ENCODE results near the gene CARD10.
"Not testable (repeated sequence)": the region's sequence is repeated elsewhere in the genome, so short reads cannot be mapped to it uniquely, and the experiment has no call there.

Gene CARD10

GRCh38 chr22:37487129-37487528 lies 32.1 kb downstream of the CARD10 start:
- no peak for DNase-seq (ENCODE audit: low spot score)

- peak; percentile 65 for DNase-seq (ENCODE audit: low spot score)
These were observed 32.9 kb downstream of the CARD10 start, which contains the start of gene MFNG for GRCh38 chr22:37486224-37486845. TSS of gene MFNG (minus strand) at chr22:37486384. CDS start at chr22:37486177, 207 bp downstream.

- no peak for DNase-seq (ENCODE audit: low spot score)
These were observed 33.6 kb downstream of the CARD10 start for GRCh38 chr22:37485395-37486223.

- peak; percentile 8 for DNase-seq (ENCODE audit: low spot score)
These were observed 34.5 kb downstream of the CARD10 start for GRCh38 chr22:37484480-37485394.

- no peak for DNase-seq (ENCODE audit: low spot score)
These were observed 36.2 kb downstream of the CARD10 start for GRCh38 chr22:37483050-37483449.

- no peak for DNase-seq (ENCODE audit: low spot score)
These were observed 37.0 kb downstream of the CARD10 start for GRCh38 chr22:37482244-37482643.

GRCh38 chr22:37481347-37481907 lies 37.8 kb downstream of the CARD10 start:
- DNase-seq (ENCODE audit: low spot score) = no peak

GRCh38 chr22:37480387-37481346 lies 38.5 kb downstream of the CARD10 start:
- no peak for DNase-seq (ENCODE audit: low spot score)

- no peak for DNase-seq (ENCODE audit: low spot score)
These were observed 40.0 kb downstream of the CARD10 start for GRCh38 chr22:37479196-37479595.

GRCh38 chr22:37476389-37477329 lies 42.6 kb downstream of the CARD10 start:
- DNase-seq (ENCODE audit: low spot score) = no peak

- no peak for DNase-seq (ENCODE audit: low spot score)
These were observed 44.6 kb downstream of the CARD10 start for GRCh38 chr22:37474447-37475090.

- no peak for DNase-seq (ENCODE audit: low spot score)
These were observed 45.7 kb downstream of the CARD10 start for GRCh38 chr22:37473437-37473946.

GRCh38 chr22:37472418-37473006 lies 46.7 kb downstream of the CARD10 start:
- DNase-seq (ENCODE audit: low spot score) = no peak

- DNase-seq (ENCODE audit: low spot score) = no peak
These were observed 47.3 kb downstream of the CARD10 start for GRCh38 chr22:37471727-37472417.

GRCh38 chr22:37470087-37470445 lies 49.1 kb downstream of the CARD10 start:
- DNase-seq (ENCODE audit: low spot score) = no peak

GRCh38 chr22:37469416-37470086 lies 49.7 kb downstream of the CARD10 start:
- DNase-seq (ENCODE audit: low spot score) = no peak

- not testable (repeated sequence) for DNase-seq (ENCODE audit: low spot score)
These were observed 51.0 kb downstream of the CARD10 start for GRCh38 chr22:37468201-37468695.
